ENCODE data around the gene HERC2.
"Not testable (repeated sequence)": the region's sequence is repeated elsewhere in the genome, so short reads cannot be mapped to it uniquely, and the experiment has no call there.

- TF ChIP-seq JUND (IDR thresholded peaks at IDR 0.05); NRF1 (IDR thresholded peaks at IDR 0.05; ENCODE audit: low read depth, low read length); RAD21 (IDR thresholded peaks at IDR 0.05; ENCODE audit: low read length); YY1 (IDR thresholded peaks at IDR 0.05; ENCODE audit: low read depth): not testable (repeated sequence)
- TF ChIP-seq, protein P1, sequence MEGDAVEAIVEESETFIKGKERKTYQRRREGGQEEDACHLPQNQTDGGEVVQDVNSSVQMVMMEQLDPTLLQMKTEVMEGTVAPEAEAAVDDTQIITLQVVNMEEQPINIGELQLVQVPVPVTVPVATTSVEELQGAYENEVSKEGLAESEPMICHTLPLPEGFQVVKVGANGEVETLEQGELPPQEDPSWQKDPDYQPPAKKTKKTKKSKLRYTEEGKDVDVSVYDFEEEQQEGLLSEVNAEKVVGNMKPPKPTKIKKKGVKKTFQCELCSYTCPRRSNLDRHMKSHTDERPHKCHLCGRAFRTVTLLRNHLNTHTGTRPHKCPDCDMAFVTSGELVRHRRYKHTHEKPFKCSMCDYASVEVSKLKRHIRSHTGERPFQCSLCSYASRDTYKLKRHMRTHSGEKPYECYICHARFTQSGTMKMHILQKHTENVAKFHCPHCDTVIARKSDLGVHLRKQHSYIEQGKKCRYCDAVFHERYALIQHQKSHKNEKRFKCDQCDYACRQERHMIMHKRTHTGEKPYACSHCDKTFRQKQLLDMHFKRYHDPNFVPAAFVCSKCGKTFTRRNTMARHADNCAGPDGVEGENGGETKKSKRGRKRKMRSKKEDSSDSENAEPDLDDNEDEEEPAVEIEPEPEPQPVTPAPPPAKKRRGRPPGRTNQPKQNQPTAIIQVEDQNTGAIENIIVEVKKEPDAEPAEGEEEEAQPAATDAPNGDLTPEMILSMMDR (IDR thresholded peaks at IDR 0.05), result not testable (repeated sequence)
- TF ChIP-seq, protein P2, sequence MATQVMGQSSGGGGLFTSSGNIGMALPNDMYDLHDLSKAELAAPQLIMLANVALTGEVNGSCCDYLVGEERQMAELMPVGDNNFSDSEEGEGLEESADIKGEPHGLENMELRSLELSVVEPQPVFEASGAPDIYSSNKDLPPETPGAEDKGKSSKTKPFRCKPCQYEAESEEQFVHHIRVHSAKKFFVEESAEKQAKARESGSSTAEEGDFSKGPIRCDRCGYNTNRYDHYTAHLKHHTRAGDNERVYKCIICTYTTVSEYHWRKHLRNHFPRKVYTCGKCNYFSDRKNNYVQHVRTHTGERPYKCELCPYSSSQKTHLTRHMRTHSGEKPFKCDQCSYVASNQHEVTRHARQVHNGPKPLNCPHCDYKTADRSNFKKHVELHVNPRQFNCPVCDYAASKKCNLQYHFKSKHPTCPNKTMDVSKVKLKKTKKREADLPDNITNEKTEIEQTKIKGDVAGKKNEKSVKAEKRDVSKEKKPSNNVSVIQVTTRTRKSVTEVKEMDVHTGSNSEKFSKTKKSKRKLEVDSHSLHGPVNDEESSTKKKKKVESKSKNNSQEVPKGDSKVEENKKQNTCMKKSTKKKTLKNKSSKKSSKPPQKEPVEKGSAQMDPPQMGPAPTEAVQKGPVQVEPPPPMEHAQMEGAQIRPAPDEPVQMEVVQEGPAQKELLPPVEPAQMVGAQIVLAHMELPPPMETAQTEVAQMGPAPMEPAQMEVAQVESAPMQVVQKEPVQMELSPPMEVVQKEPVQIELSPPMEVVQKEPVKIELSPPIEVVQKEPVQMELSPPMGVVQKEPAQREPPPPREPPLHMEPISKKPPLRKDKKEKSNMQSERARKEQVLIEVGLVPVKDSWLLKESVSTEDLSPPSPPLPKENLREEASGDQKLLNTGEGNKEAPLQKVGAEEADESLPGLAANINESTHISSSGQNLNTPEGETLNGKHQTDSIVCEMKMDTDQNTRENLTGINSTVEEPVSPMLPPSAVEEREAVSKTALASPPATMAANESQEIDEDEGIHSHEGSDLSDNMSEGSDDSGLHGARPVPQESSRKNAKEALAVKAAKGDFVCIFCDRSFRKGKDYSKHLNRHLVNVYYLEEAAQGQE (IDR thresholded peaks at IDR 0.05; ENCODE audit: low read depth, low read length), result not testable (repeated sequence)
These were observed 92.9 kb downstream of the HERC2 start for GRCh38 chr15:28228990-28229640.

Measured in SK-N-SH (cell line).